Spleen (tissue), 7 donors: ENCODE results near the gene MT1B.

ENCODE experiments used
- POLR2A ChIP-seq, 3 donors: fragments of 450-650 bp; IDR thresholded peaks; one replicate each; pipeline ENCODE4 v1.5.1; 2017; ENCODE audit warnings: antibody characterized with exemption in 3 of 3, mild to moderate bottlenecking in 1 of 3
- POLR2AphosphoS5 ChIP-seq, 3 donors: sonication (generic); formaldehyde crosslinking; IDR thresholded peaks; one replicate each; pipeline ENCODE4 v1.5.1; 2017; ENCODE audit warnings: antibody characterized with exemption in 3 of 3
- TF ChIP-seq, protein P1 (sequence below), 11 experiments: fragments of 200-600 bp in 7 of 11; fragments of 450-650 bp in 4 of 11; sonication (generic) in 4 of 11; IDR thresholded peaks in 8 of 11; conservative IDR thresholded peaks in 3 of 11; 1 replicate in 7 of 11; 2 replicates in 4 of 11; pipeline versions ENCODE4 v1.4.0 to v1.8.0; 2016 to 2021; ENCODE audit warnings: antibody characterized with exemption in 11 of 11, inconsistent platforms in 4 of 11, mild to moderate bottlenecking in 1 of 11
- donor health status: DM: no; HTN: no; CAD: no; lungs with moderate emphysema.
- donor health status: DM: no; HTN: no; CAD: no.
- donor health status: DM: no; HTN: no; CAD: no.

- TF ChIP-seq, protein P1, sequence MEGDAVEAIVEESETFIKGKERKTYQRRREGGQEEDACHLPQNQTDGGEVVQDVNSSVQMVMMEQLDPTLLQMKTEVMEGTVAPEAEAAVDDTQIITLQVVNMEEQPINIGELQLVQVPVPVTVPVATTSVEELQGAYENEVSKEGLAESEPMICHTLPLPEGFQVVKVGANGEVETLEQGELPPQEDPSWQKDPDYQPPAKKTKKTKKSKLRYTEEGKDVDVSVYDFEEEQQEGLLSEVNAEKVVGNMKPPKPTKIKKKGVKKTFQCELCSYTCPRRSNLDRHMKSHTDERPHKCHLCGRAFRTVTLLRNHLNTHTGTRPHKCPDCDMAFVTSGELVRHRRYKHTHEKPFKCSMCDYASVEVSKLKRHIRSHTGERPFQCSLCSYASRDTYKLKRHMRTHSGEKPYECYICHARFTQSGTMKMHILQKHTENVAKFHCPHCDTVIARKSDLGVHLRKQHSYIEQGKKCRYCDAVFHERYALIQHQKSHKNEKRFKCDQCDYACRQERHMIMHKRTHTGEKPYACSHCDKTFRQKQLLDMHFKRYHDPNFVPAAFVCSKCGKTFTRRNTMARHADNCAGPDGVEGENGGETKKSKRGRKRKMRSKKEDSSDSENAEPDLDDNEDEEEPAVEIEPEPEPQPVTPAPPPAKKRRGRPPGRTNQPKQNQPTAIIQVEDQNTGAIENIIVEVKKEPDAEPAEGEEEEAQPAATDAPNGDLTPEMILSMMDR (IDR thresholded peaks at IDR 0.05 in 8 of 11, conservative IDR thresholded peaks at IDR 0.05 in 3 of 11), result no peak
- TF ChIP-seq POLR2A (IDR thresholded peaks at IDR 0.05) (no peak), POLR2AphosphoS5 (IDR thresholded peaks at IDR 0.05) (peak; percentile 64 to 83 (median 65))
Measured at GRCh38 chr16:56657555-56658326, 6.1 kb downstream of the MT1B start, which contains the start of gene MT1F.
